Activated CD4-positive, alpha-beta T cell treated with anti-CD3 and anti-CD28 coated beads for 1 hour (primary cell): Measurements from ENCODE around the gene DCAF12L1.

Source experiments
- DNase-seq: peaks from one replicate; pipeline ENCODE4 v3.0.0-alpha.2; 2020

DCAF12L1 gene

GRCh38 chrX:126552313-126553022, at the start of gene DCAF12L1:
DCAF12L1 (minus strand) TSS chrX:126552814; CDS start chrX:126552608, 206 bp downstream.
- DNase-seq = no peak

- no peak for DNase-seq
Measured at GRCh38 chrX:126580877-126581276, 28.3 kb upstream of the DCAF12L1 start.

GRCh38 chrX:126575911-126576310, 23.3 kb upstream of the DCAF12L1 start:
- no peak for DNase-seq

GRCh38 chrX:126557151-126557550, 4.5 kb upstream of the DCAF12L1 start:
- no peak for DNase-seq

GRCh38 chrX:126551725-126552312, 795 bp downstream of the DCAF12L1 start:
- DNase-seq = no peak

GRCh38 chrX:126551306-126551705, 1.3 kb downstream of the DCAF12L1 start:
- no peak for DNase-seq

- no peak for DNase-seq
Measured at GRCh38 chrX:126550816-126551215, 1.8 kb downstream of the DCAF12L1 start.

- no peak for DNase-seq
Measured at GRCh38 chrX:126509923-126510322, 42.7 kb downstream of the DCAF12L1 start.
